Measurements from ENCODE around the gene BICD1.
"Not testable (repeated sequence)": the region's sequence is repeated elsewhere in the genome, so short reads cannot be mapped to it uniquely, and the experiment has no call there.

BICD1 gene

DNA sequence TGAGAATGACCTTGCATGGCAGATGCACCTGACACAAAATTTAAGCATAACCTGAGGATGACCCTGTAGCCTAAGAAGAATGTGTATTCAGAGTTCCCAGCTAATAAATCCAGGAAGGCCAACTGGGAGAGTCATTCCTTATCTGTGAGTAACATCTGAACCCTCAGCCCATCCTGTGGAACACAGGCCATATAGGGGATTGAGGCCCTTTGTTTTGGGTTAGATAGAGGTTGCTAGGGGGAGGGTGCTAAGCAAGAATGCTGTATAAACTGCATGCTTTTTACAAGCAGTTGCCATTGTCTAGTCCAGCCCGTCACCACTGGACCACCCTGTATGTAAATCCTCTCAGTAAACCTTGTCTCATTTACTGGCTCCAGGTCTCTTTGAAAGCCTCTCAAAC lies 77.0 kb downstream of the BICD1 start:
- H3K4me3 ChIP-seq (ENCODE audit: severe bottlenecking), result no peak overlapping the region
- TF ChIP-seq CTCF (IDR thresholded peaks at IDR 0.05; ENCODE audit: poor library complexity, severe bottlenecking), result no peak
- peaks cover 4% of the 10 kb centered on the region for H3K4me1 ChIP-seq (ENCODE audit: insufficient read depth, poor library complexity, severe bottlenecking)
- no peaks in the 10 kb centered on the region for H3K27me3 ChIP-seq (ENCODE audit: insufficient read depth, poor library complexity, severe bottlenecking)
- peaks cover 7% of the 10 kb centered on the region; the same call in 1 of the 2 replicates for H3K36me3 ChIP-seq (ENCODE audit: low read depth)
- H3K27ac ChIP-seq (ENCODE audit: poor library complexity, severe bottlenecking), result no peak overlapping the region
- no peaks in the 10 kb centered on the region for H3K9me3 ChIP-seq (ENCODE audit: severe bottlenecking)
- ATAC-seq (ENCODE audit: low read depth), result no peak
- no peak for DNase-seq (ENCODE audit: low spot score)

GRCh38 chr12:32187127-32187526 lies 80.5 kb downstream of the BICD1 start:
- H3K36me3 ChIP-seq (ENCODE audit: low read depth); ATAC-seq (ENCODE audit: low read depth); H3K4me3 ChIP-seq (ENCODE audit: severe bottlenecking); H3K4me1 ChIP-seq (ENCODE audit: insufficient read depth, poor library complexity, severe bottlenecking); H3K9me3 ChIP-seq (ENCODE audit: severe bottlenecking); DNase-seq (ENCODE audit: low spot score); H3K27ac ChIP-seq (ENCODE audit: poor library complexity, severe bottlenecking); H3K27me3 ChIP-seq (ENCODE audit: insufficient read depth, poor library complexity, severe bottlenecking): not testable (repeated sequence)

DNA sequence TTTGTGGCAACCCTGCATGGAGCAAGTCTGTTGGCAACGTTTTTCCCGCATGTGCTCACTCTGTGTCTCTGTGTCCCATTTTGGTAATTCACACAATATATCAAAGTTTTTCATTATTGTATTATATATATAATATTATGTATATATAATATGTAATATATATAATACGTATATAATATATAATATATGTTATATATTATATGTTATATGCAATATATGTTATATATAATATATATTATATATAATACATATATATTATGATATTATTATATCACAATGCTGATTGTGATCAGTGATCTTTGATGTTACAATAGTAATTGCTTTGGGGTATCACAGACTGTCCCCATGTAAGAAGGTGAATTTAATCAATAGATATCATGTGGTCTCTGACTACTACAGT lies 84.8 kb downstream of the BICD1 start:
- no peaks in the 10 kb centered on the region for H3K36me3 ChIP-seq (ENCODE audit: low read depth)
- peaks cover 4% of the 10 kb centered on the region for H3K4me1 ChIP-seq (ENCODE audit: insufficient read depth, poor library complexity, severe bottlenecking)
- H3K4me3 ChIP-seq (ENCODE audit: severe bottlenecking), result no peak overlapping the region
- peaks cover 6% of the 10 kb centered on the region for H3K9me3 ChIP-seq (ENCODE audit: severe bottlenecking)
- ATAC-seq (ENCODE audit: low read depth) (no peak), DNase-seq (ENCODE audit: low spot score) (no peak)
- no peak for TF ChIP-seq CTCF (IDR thresholded peaks at IDR 0.05; ENCODE audit: poor library complexity, severe bottlenecking)
- no peak overlapping the region for H3K27ac ChIP-seq (ENCODE audit: poor library complexity, severe bottlenecking)
- no peaks in the 10 kb centered on the region for H3K27me3 ChIP-seq (ENCODE audit: insufficient read depth, poor library complexity, severe bottlenecking)

DNA sequence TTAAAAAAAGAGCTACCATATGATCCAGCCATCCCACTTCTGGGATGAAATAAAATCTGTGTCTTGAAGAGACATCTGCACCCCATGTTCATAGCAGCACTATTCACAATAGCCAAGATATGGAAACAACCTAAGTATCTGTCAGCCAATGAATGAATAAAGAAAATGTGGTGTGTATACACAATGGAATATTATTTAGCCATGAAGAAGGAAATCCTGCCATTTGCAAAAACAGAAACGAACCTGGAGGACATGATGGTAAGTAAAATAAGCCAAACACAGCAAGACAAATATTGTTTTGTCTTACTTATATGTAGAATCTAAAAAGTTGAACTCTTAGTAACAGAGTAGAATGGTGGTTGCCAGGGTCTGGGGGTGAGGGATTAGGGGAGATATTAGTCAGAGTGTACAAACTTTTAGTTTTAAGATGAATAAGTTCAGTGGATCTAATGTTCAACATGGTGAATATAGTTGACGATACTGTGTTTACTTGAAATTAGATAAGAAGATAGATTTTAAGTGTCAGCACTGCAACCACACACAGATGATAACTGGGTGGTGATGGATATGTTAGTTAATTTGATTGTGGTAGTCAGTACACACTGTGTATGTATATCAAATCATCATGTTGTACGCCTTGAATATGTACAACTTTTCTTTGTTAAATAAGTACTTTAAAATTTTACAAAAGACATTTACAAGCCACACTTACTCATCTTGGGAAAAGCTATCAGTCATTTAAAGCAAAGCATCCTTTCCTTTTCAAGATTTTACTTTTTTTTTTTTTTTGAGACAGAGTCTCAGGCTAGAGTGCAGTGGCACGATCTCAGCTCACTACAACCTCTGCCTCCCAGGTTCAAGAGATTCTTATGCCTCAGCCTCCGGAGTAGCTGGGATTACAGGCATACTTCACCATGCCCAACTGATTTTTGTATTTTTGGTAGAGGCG lies 89.9 kb downstream of the BICD1 start:
- DNase-seq (ENCODE audit: low spot score) (no peak), ATAC-seq (ENCODE audit: low read depth) (no peak)
- Histone ChIP-seq H3K4me1 (ENCODE audit: insufficient read depth, poor library complexity, severe bottlenecking) (peaks cover 20% of the 10 kb centered on the region), H3K36me3 (ENCODE audit: low read depth) (no peaks in the 10 kb centered on the region), H3K27me3 (ENCODE audit: insufficient read depth, poor library complexity, severe bottlenecking) (no peaks in the 10 kb centered on the region), H3K27ac (ENCODE audit: poor library complexity, severe bottlenecking) (peak overlapping the region; percentile 66), H3K4me3 (ENCODE audit: severe bottlenecking) (no peak overlapping the region), H3K9me3 (ENCODE audit: severe bottlenecking) (peaks cover 6% of the 10 kb centered on the region)
- no peak for TF ChIP-seq CTCF (IDR thresholded peaks at IDR 0.05; ENCODE audit: poor library complexity, severe bottlenecking)

- Histone ChIP-seq H3K4me3 (ENCODE audit: severe bottlenecking) (no peak overlapping the region), H3K27ac (ENCODE audit: poor library complexity, severe bottlenecking) (peak overlapping the region; percentile 66), H3K36me3 (ENCODE audit: low read depth) (no peaks in the 10 kb centered on the region), H3K27me3 (ENCODE audit: insufficient read depth, poor library complexity, severe bottlenecking) (no peaks in the 10 kb centered on the region), H3K4me1 (ENCODE audit: insufficient read depth, poor library complexity, severe bottlenecking) (peaks cover 20% of the 10 kb centered on the region), H3K9me3 (ENCODE audit: severe bottlenecking) (peaks cover 6% of the 10 kb centered on the region)
- TF ChIP-seq CTCF (IDR thresholded peaks at IDR 0.05; ENCODE audit: poor library complexity, severe bottlenecking), result no peak
- DNase-seq (ENCODE audit: low spot score) (no peak), ATAC-seq (ENCODE audit: low read depth) (no peak)
Observed at GRCh38 chr12:32197421-32197820, 90.8 kb downstream of the BICD1 start.
